HepG2 (cell line): ENCODE data around the gene PFN1. TPM values are rescaled to one million over a fixed set of nuclear protein-coding genes. Genes with fewer than 3 reads are reported as not detected.
A peak's percentile ranks its signal among the peaks of the same experiment; 100 is the strongest.

Experiments used
- JARID2 ChIP-seq: sonication (generic); formaldehyde crosslinking; IDR thresholded peaks from 2 replicates; pipeline ENCODE4 v1.8.1; 2023; ENCODE audit warnings: missing genetic modification reagents, inconsistent platforms; ENCODE audit not compliant: insufficient replicate concordance
- PCBP2 ChIP-seq: fragments of 200-400 bp; formaldehyde crosslinking; optimal IDR thresholded peaks from 2 replicates; pipeline ENCODE3; 2018; ENCODE audit warnings: low read length, low read depth; ENCODE audit not compliant: poor library complexity, severe bottlenecking
- polyA plus RNA-seq, 8 experiments: library from polyadenylated mRNA; depleted of rRNA in 3 of 8; stranded (reverse) in 7 of 8; unstranded in 1 of 8; fragments of >200 nt; fragmentation: Illumina TruSeq in 4 of 8; extraction: Trizol in 4 of 8; gene quantifications; 2 replicates each; pipeline versions ENCODE4 v1.2.1 to v1.2.3, GENCODE V29; 2011 to 2016; ENCODE audit warnings: low read depth in 4 of 8, missing spikeins in 1 of 8, mixed read lengths in 1 of 8; ENCODE audit not compliant: insufficient read depth in 1 of 8
- total RNA-seq, 5 experiments: library from RNA; depleted of rRNA; stranded (reverse); fragments of >200 nt; fragmentation: Illumina TruSeq; extraction: Trizol; gene quantifications; 2 replicates each; pipeline ENCODE4 v1.2.3, GENCODE V29; 2016; ENCODE audit warnings: low read depth in 1 of 5
- TF ChIP-seq, protein P1 (sequence below): sonication (generic); formaldehyde crosslinking; IDR thresholded peaks from 2 replicates; pipeline ENCODE4 v1.4.0; 2020; ENCODE audit warnings: missing genetic modification reagents, mild to moderate bottlenecking, borderline replicate concordance
- TF ChIP-seq, protein P2 (sequence below), 2 experiments: fragments of 450-650 bp in 1 of 2; sonication (generic) in 1 of 2; formaldehyde crosslinking in 1 of 2; IDR thresholded peaks; 2 replicates each; pipeline versions ENCODE4 v1.6.1 to v1.8.0; 2016 to 2022; ENCODE audit warnings: antibody characterized with exemption in 1 of 2, mild to moderate bottlenecking in 1 of 2, missing genetic modification reagents in 1 of 2
- TF ChIP-seq, protein P3 (sequence below): sonication (generic); formaldehyde crosslinking; IDR thresholded peaks from 2 replicates; pipeline ENCODE4 v1.4.0; 2020; ENCODE audit warnings: mild to moderate bottlenecking, low read depth, missing genetic modification reagents
- TF ChIP-seq, protein P4 (sequence below): sonication (generic); formaldehyde crosslinking; conservative IDR thresholded peaks from 2 replicates; pipeline ENCODE4 v1.8.0; 2022; ENCODE audit warnings: mild to moderate bottlenecking, moderate library complexity, missing genetic modification reagents

PFN1 gene
- total and polyA plus RNA-seq, 2 of the 13 experiments (the other 11 are each of a cell fraction or from before 2014, with no cell fraction given) = 494 to 613 TPM

DNA sequence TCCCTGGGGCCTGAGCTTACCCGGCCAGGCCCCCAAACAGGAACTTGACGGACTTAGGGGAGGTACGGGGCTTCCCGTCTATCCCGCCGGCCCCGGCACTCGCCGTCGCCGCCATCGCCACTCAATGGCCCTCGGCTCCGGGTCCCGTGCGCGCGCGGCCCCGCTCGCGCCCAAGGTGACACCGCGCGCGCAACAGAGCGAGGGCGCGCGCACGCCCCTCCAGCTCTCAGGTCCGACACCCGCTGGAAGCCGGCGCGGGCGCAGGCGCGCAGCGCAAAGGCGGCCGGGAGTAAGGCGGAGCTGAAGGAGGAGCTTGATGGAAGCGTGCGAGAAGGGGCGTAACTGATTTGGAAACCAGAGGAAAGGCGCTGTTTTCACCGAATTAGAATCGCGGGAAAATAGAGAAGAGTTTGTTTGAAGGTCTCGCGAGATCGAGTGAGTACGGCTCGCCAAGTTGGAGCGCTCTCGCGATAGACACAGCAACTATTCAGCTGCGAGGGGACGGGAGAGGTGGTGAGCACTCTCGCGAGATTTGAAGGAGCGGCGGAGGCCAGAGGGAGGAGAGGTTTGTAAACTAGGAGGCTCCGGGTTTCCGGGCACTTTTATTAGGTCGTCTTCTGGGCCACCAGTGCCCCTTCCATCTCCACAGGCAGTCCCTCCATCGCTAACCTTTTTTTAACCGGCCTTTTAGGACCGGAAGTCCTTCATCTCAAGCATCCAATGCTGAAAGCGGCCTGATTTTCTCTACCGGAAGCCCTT is 8.4 kb downstream of the PFN1 start, which contains the start of the genes RNF167 and SLC25A11 (continued):
- TF ChIP-seq, protein P1, sequence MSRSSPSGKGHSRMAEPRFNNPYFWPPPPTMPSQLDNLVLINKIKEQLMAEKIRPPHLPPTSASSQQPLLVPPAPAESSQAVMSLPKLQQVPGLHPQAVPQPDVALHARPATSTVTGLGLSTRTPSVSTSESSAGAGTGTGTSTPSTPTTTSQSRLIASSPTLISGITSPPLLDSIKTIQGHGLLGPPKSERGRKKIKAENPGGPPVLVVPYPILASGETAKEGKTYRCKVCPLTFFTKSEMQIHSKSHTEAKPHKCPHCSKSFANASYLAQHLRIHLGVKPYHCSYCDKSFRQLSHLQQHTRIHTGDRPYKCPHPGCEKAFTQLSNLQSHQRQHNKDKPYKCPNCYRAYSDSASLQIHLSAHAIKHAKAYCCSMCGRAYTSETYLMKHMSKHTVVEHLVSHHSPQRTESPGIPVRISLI (CRISPR knock-in tag) = no peak
- TF ChIP-seq, protein P2, sequence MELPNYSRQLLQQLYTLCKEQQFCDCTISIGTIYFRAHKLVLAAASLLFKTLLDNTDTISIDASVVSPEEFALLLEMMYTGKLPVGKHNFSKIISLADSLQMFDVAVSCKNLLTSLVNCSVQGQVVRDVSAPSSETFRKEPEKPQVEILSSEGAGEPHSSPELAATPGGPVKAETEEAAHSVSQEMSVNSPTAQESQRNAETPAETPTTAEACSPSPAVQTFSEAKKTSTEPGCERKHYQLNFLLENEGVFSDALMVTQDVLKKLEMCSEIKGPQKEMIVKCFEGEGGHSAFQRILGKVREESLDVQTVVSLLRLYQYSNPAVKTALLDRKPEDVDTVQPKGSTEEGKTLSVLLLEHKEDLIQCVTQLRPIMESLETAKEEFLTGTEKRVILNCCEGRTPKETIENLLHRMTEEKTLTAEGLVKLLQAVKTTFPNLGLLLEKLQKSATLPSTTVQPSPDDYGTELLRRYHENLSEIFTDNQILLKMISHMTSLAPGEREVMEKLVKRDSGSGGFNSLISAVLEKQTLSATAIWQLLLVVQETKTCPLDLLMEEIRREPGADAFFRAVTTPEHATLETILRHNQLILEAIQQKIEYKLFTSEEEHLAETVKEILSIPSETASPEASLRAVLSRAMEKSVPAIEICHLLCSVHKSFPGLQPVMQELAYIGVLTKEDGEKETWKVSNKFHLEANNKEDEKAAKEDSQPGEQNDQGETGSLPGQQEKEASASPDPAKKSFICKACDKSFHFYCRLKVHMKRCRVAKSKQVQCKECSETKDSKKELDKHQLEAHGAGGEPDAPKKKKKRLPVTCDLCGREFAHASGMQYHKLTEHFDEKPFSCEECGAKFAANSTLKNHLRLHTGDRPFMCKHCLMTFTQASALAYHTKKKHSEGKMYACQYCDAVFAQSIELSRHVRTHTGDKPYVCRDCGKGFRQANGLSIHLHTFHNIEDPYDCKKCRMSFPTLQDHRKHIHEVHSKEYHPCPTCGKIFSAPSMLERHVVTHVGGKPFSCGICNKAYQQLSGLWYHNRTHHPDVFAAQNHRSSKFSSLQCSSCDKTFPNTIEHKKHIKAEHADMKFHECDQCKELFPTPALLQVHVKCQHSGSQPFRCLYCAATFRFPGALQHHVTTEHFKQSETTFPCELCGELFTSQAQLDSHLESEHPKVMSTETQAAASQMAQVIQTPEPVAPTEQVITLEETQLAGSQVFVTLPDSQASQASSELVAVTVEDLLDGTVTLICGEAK (IDR thresholded peaks at IDR 0.05) = peak; percentile 55; the same call in 1 of the 2 replicates
- TF ChIP-seq, protein P2 (CRISPR knock-in tag; IDR thresholded peaks at IDR 0.05) = no peak
- TF ChIP-seq, protein P3, sequence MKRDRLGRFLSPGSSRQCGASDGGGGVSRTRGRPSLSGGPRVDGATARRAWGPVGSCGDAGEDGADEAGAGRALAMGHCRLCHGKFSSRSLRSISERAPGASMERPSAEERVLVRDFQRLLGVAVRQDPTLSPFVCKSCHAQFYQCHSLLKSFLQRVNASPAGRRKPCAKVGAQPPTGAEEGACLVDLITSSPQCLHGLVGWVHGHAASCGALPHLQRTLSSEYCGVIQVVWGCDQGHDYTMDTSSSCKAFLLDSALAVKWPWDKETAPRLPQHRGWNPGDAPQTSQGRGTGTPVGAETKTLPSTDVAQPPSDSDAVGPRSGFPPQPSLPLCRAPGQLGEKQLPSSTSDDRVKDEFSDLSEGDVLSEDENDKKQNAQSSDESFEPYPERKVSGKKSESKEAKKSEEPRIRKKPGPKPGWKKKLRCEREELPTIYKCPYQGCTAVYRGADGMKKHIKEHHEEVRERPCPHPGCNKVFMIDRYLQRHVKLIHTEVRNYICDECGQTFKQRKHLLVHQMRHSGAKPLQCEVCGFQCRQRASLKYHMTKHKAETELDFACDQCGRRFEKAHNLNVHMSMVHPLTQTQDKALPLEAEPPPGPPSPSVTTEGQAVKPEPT (CRISPR knock-in tag) = no peak; the same call in 1 of the 2 replicates
- TF ChIP-seq JARID2 (CRISPR knock-in tag) (no peak), PCBP2 (no peak)
- TF ChIP-seq, protein P4, sequence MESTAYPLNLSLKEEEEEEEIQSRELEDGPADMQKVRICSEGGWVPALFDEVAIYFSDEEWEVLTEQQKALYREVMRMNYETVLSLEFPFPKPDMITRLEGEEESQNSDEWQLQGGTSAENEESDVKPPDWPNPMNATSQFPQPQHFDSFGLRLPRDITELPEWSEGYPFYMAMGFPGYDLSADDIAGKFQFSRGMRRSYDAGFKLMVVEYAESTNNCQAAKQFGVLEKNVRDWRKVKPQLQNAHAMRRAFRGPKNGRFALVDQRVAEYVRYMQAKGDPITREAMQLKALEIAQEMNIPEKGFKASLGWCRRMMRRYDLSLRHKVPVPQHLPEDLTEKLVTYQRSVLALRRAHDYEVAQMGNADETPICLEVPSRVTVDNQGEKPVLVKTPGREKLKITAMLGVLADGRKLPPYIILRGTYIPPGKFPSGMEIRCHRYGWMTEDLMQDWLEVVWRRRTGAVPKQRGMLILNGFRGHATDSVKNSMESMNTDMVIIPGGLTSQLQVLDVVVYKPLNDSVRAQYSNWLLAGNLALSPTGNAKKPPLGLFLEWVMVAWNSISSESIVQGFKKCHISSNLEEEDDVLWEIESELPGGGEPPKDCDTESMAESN (CRISPR knock-in tag) = no peak
